ENCODE data around the gene FLNC.

DNA sequence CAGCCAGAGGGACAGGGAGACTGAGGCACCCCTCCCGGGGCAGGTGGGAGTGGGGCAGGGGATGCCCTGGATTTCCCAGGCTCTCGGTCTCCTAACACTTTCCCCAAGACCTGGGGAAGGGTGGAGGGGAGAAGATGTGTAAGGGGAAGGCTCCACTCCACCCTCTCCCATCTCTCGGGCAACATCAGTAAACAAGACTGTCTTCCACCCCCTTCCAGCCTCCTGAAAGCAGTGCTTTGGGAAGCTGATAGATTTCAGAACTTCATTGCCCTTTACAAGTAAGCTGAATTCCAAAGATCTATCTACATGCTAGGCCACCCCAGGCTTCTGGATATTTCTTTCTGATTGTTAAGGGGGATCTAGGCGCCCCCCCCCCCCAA, 3.7 kb downstream of the FLNC start:
- TF ChIP-seq, protein P1, sequence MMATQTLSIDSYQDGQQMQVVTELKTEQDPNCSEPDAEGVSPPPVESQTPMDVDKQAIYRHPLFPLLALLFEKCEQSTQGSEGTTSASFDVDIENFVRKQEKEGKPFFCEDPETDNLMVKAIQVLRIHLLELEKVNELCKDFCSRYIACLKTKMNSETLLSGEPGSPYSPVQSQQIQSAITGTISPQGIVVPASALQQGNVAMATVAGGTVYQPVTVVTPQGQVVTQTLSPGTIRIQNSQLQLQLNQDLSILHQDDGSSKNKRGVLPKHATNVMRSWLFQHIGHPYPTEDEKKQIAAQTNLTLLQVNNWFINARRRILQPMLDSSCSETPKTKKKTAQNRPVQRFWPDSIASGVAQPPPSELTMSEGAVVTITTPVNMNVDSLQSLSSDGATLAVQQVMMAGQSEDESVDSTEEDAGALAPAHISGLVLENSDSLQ (IDR thresholded peaks at IDR 0.05) = no peak
- no peak for TF ChIP-seq SP1 (IDR thresholded peaks at IDR 0.05)
- TF ChIP-seq FOXM1 (IDR thresholded peaks at IDR 0.05; ENCODE audit: borderline replicate concordance) = no peak
- no peak for TF ChIP-seq BHLHE40 (IDR thresholded peaks at IDR 0.05; ENCODE audit: borderline replicate concordance)
- TF ChIP-seq FOXA1 (IDR thresholded peaks at IDR 0.05) = no peak
- TF ChIP-seq ELF4 (IDR thresholded peaks at IDR 0.05) = no peak
- TF ChIP-seq SUZ12 (IDR thresholded peaks at IDR 0.05) = no peak
- no peak for TF ChIP-seq HDGF (IDR thresholded peaks at IDR 0.05; ENCODE audit: borderline replicate concordance)
- no peak for TF ChIP-seq TARDBP (IDR thresholded peaks at IDR 0.05)
